Measurements from ENCODE around the gene SON. TPM values are rescaled to one million over a fixed set of nuclear protein-coding genes. Genes with fewer than 3 reads are reported as not detected.

Gene SON
- total and polyA plus RNA-seq, 2 of the 13 experiments (the other 11 are each of a cell fraction or from before 2014, with no cell fraction given) = 61.3 to 78.3 TPM

GRCh38 chr21:33541756-33542639, 840 bp upstream of the SON start, which contains the start of gene GART (continued):
- TF ChIP-seq RNF219 (CRISPR knock-in tag; IDR thresholded peaks at IDR 0.05) = no peak
- TF ChIP-seq ZNF296 (CRISPR knock-in tag; conservative IDR thresholded peaks at IDR 0.05) = no peak; the same call in 1 of the 2 replicates
- no peak for TF ChIP-seq ZNF276 (CRISPR knock-in tag; IDR thresholded peaks at IDR 0.05; ENCODE audit: low read depth)
- no peak for TF ChIP-seq GTF3A (CRISPR knock-in tag; conservative IDR thresholded peaks at IDR 0.05)
- no peak for TF ChIP-seq SCMH1 (CRISPR knock-in tag; IDR thresholded peaks at IDR 0.05; ENCODE audit: borderline replicate concordance)
- TF ChIP-seq TCF7L2 (IDR thresholded peaks at IDR 0.05; ENCODE audit: low read depth, low read length) = no peak
- TF ChIP-seq ZKSCAN5 (CRISPR knock-in tag; IDR thresholded peaks at IDR 0.05) = no peak
- TF ChIP-seq ZNF562 (CRISPR knock-in tag; IDR thresholded peaks at IDR 0.05; ENCODE audit: borderline replicate concordance) = no peak
- TF ChIP-seq TOE1 (CRISPR knock-in tag; IDR thresholded peaks at IDR 0.05) = no peak
- TF ChIP-seq RAD51 (IDR thresholded peaks at IDR 0.05; ENCODE audit: borderline replicate concordance) = no peak
- no peak for TF ChIP-seq ZNF619 (CRISPR knock-in tag; IDR thresholded peaks at IDR 0.05)
- no peak for TF ChIP-seq FOXO1 (CRISPR knock-in tag; IDR thresholded peaks at IDR 0.05)
- 0 out of 2 replicates have a peak, but pooled peaks have one; percentile 29 for TF ChIP-seq ZBTB44 (CRISPR knock-in tag; IDR thresholded peaks at IDR 0.05)
- peak; percentile 72 for TF ChIP-seq MNT (IDR thresholded peaks at IDR 0.05)
- 0 out of 2 replicates have a peak, but pooled peaks have one; percentile 31 for TF ChIP-seq ZNF138 (CRISPR knock-in tag; IDR thresholded peaks at IDR 0.05; ENCODE audit: low read depth)
- TF ChIP-seq MIER3 (CRISPR knock-in tag; IDR thresholded peaks at IDR 0.05; ENCODE audit: borderline replicate concordance) = no peak
- peak; percentile 74; the same call in 1 of the 2 replicates for TF ChIP-seq ZNF264 (CRISPR knock-in tag; IDR thresholded peaks at IDR 0.05)
- TF ChIP-seq NCOR1 (IDR thresholded peaks at IDR 0.05; ENCODE audit: borderline replicate concordance, low read length) = no peak
- TF ChIP-seq FUBP1 (CRISPR knock-in tag; IDR thresholded peaks at IDR 0.05; ENCODE audit: borderline replicate concordance) = no peak
- TF ChIP-seq ZFP36 (IDR thresholded peaks at IDR 0.05; ENCODE audit: borderline replicate concordance, low read depth, low read length, partially characterized antibody) = no peak

Measured in HepG2 (cell line).